Heart right ventricle (tissue), 16 donors: ENCODE data around the gene RYR1. TPM values are rescaled to one million over a fixed set of nuclear protein-coding genes. Genes with fewer than 3 reads are reported as not detected.

ENCODE experiments used
- ATAC-seq, 8 donors: fragments of 200-7000 bp; cut with Tn5 transposase; one replicate each; pipeline ENCODE4 v1.9.1; 2020; ENCODE audit warnings: mild to moderate bottlenecking in 8 of 8, moderate library complexity in 8 of 8, moderate number of reproducible peaks in 1 of 8
- DNase-seq, 2 donors: peaks; one replicate each; pipeline ENCODE4 v3.0.0-alpha.2; 2020
- H3K27ac ChIP-seq, 10 donors: fragments of 200-600 bp; sonication (generic) in 2 of 10; one replicate each; pipeline versions ENCODE4 v1.5.0 to v1.8.0; 2020 to 2022; ENCODE audit warnings: mild to moderate bottlenecking in 3 of 10
- H3K27me3 ChIP-seq, 7 donors: fragments of 200-600 bp; one replicate each; pipeline ENCODE4 v1.8.0; 2021 to 2022; ENCODE audit warnings: mild to moderate bottlenecking in 2 of 7
- H3K36me3 ChIP-seq, 9 donors: fragments of 200-600 bp; sonication (generic) in 1 of 9; one replicate each; pipeline versions ENCODE4 v1.5.0 to v1.8.0; 2020 to 2022; ENCODE audit warnings: mild to moderate bottlenecking in 2 of 9
- H3K4me1 ChIP-seq, 9 donors: fragments of 200-600 bp; sonication (generic) in 1 of 9; one replicate each; pipeline versions ENCODE4 v1.5.0 to v1.8.0; 2020 to 2022; ENCODE audit warnings: mild to moderate bottlenecking in 4 of 9
- H3K4me3 ChIP-seq, 10 donors: fragments of 200-600 bp; sonication (generic) in 2 of 10; one replicate each; pipeline versions ENCODE4 v1.5.0 to v1.8.0; 2020 to 2022; ENCODE audit warnings: mild to moderate bottlenecking in 7 of 10, moderate library complexity in 2 of 10
- H3K9me3 ChIP-seq, 11 donors: fragments of 200-600 bp in 10 of 11; sonication (generic) in 2 of 11; one replicate each; pipeline versions ENCODE4 v1.5.0 to v1.8.0; 2013 to 2022; ENCODE audit warnings: mild to moderate bottlenecking in 2 of 11, control low read depth in 1 of 11, moderate library complexity in 1 of 11
- WGBS, 2 donors: extraction: QIAGEN DNeasy Blood & Tissue Kit; methylation state at CpG; one replicate each; pipeline ENCODE4 v1.1.7; 2013; ENCODE audit warnings: inconsistent platforms in 1 of 2; 5-methylcytosine and 5-hydroxymethylcytosine counted together
- intact Hi-C, 10 donors: fragments of 100-400 bp; cut with DNase I; formaldehyde crosslinking; loops; one replicate each; pipeline versions ENCODE4 v1.11.1 to v1.14.2; 2022
- polyA plus RNA-seq, 2 donors: library from polyadenylated mRNA; stranded (reverse); fragments of 200-250 nt; gene quantifications; one replicate each; pipeline ENCODE4 v1.2.3, GENCODE V29; 2013
- total RNA-seq, 10 donors: library from RNA; stranded (reverse); fragmentation: NEBNext Ultra II Directional in 3 of 10; extraction: Animal tissue kit (Norgen Biotek cat#: 25700) in 3 of 10; gene quantifications; one replicate each; pipeline versions ENCODE4 v1.2.1 to v1.2.4, GENCODE V29; 2021 to 2023
- TF ChIP-seq, protein P1 (sequence below), 9 donors: fragments of 200-600 bp; sonication (generic) in 2 of 9; IDR thresholded peaks; one replicate each; pipeline versions ENCODE4 v1.5.0 to v1.8.0; 2021 to 2022; ENCODE audit warnings: antibody characterized with exemption in 9 of 9, mild to moderate bottlenecking in 5 of 9, moderate library complexity in 1 of 9
- donor health status: Arrhythmogenic right ventricular cardiomyopathy.
- donor health status: ischemic (EF 13 %, LVEDD 7.1; RV severe dilation, severe dysfunction).
- donor health status: healthy with polysubstance abuse.
- donor health status: DM: no; HTN: yes; CAD: no.
- donor health status: DM: no; HTN: no; CAD: no.
- donor health status: ischemic (EF 25% LVEDD 6.9; RV normal size, moderate dysfunction).
- donor health status: ischemic (EF 25% LVEDD 5.7; RV mildly dilated, moderate dysfunction).
- donor health status: healthy.
- donor health status: DM: yes; HTN: yes; CAD: no.
- donor health status: Ischemic cardiomyopathy.
- donor health status: ischemic (EF 35%, LVEDD 5.7; RV mildly dilated, moderate dysfunction).
- donor health status: nonischemic (EF 11% LVEDD 7.7; RV severe dilation, severe dysfunction).
- donor health status: DM: yes; HTN: yes; CAD: no.
- donor health status: PGD.
- donor health status: ischemic (EF 29% LVEDD 5.4; RV normal size, mild dysfunction).
- donor health status: nonischemic (EF 23%, LVEDD 6.1; RV moderate dilation, normal function).

RYR1 gene
- total and polyA plus RNA-seq, 12 donors: 0.20 to 1.7 (median 0.74) TPM

DNA sequence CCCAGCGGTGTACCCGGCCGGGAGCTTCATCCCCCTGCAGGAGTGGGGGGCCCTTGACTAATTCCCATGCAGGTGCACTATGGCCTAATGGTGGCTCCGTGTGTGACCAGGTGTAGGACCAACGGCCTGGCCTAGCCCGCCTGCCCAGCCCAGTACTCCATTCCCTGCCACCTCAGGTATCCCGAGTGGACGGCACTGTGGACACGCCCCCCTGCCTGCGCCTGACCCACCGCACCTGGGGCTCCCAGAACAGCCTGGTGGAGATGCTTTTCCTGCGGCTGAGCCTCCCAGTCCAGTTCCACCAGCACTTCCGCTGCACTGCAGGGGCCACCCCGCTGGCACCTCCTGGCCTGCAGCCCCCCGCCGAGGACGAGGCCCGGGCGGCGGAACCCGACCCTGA, 39.7 kb downstream of the RYR1 start:
- Histone ChIP-seq H3K36me3 (no peaks in the 10 kb centered on the region), H3K4me3 (no peak overlapping the region), H3K27ac (no peak overlapping the region), H3K4me1 (no peaks in the 10 kb centered on the region), H3K9me3 (no peaks in the 10 kb centered on the region), H3K27me3 (peaks cover 0 to 46% (median 11%) of the 10 kb centered on the region in 7 donors)
- intact Hi-C loops: no loop called here
- TF ChIP-seq, protein P1, sequence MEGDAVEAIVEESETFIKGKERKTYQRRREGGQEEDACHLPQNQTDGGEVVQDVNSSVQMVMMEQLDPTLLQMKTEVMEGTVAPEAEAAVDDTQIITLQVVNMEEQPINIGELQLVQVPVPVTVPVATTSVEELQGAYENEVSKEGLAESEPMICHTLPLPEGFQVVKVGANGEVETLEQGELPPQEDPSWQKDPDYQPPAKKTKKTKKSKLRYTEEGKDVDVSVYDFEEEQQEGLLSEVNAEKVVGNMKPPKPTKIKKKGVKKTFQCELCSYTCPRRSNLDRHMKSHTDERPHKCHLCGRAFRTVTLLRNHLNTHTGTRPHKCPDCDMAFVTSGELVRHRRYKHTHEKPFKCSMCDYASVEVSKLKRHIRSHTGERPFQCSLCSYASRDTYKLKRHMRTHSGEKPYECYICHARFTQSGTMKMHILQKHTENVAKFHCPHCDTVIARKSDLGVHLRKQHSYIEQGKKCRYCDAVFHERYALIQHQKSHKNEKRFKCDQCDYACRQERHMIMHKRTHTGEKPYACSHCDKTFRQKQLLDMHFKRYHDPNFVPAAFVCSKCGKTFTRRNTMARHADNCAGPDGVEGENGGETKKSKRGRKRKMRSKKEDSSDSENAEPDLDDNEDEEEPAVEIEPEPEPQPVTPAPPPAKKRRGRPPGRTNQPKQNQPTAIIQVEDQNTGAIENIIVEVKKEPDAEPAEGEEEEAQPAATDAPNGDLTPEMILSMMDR (IDR thresholded peaks at IDR 0.05): no peak
- 88 to 91% methylated on average over 21 of the region's 21 CpGs for WGBS, 2 donors
- DNase-seq (no peak), ATAC-seq (peak in 1 of 8 donors; percentile 13)

DNA sequence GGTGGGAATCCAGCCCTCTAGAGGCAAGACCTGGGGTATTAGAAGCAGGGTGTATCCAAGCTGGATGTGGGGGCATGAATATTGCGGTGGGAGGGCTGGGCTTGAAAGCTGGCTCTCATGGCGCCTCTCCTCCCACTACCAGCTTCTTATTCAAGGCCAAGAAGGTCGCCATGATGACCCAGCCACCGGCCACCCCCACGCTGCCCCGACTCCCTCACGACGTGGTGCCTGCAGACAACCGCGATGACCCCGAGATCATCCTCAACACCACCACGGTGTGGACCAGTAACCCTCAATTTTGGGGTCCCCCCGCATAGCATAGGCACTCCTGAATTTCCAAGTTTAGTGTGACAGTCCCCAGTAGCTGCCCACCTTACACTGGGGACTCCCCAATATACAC, 41.7 kb downstream of the RYR1 start:
- DNase-seq: no peak
- intact Hi-C loops: no loop called here
- Histone ChIP-seq H3K27ac (no peak overlapping the region), H3K9me3 (no peaks in the 10 kb centered on the region), H3K36me3 (no peaks in the 10 kb centered on the region), H3K27me3 (peaks cover 0 to 39% (median 8%) of the 10 kb centered on the region in 7 donors), H3K4me3 (no peak overlapping the region), H3K4me1 (no peaks in the 10 kb centered on the region)
- TF ChIP-seq, protein P1 (IDR thresholded peaks at IDR 0.05): no peak
- no peak for ATAC-seq
- 85 to 89% methylated on average over 13 of the region's 13 CpGs for WGBS, 2 donors

DNA sequence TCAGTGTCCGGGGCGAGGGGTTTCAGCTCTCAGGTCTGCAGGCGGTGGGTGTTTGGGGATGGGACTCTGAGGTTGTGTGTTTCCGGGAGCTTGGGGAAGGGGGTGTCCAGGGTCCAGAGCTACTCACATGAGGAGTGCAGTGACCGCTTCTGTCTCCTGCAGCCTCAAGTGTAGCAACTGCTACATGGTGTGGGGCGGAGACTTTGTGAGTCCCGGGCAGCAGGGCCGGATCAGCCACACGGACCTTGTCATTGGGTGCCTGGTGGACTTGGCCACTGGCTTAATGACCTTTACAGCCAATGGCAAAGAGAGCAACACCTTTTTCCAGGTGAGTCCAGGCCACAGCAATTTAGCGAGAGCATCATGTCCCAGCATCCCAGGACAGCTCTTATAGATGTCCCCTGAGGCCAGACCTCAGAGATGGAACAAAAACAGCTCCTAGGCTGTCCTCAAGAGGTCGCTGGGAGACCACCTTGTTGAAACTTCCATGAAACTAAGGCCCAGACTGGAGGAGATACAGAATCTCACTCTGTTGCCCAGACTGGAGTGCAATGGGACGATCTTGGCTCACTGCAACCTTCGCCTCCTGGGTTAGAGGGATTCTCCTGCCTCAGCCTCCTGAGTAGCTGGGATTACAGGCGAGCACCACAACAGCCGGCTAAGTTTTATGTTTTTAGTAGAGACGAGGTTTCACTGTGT, 44.9 kb downstream of the RYR1 start:
- Histone ChIP-seq H3K4me3 (no peak overlapping the region), H3K9me3 (no peaks in the 10 kb centered on the region), H3K27ac (no peak overlapping the region), H3K27me3 (peaks cover 0 to 34% (median 3%) of the 10 kb centered on the region in 7 donors), H3K36me3 (no peaks in the 10 kb centered on the region), H3K4me1 (no peaks in the 10 kb centered on the region)
- 74 to 75% methylated on average over 16 of the region's 16 CpGs for WGBS, 2 donors
- DNase-seq (no peak), ATAC-seq (no peak)
- intact Hi-C loops: no loop called here
- TF ChIP-seq, protein P1 (IDR thresholded peaks at IDR 0.05): no peak

DNA sequence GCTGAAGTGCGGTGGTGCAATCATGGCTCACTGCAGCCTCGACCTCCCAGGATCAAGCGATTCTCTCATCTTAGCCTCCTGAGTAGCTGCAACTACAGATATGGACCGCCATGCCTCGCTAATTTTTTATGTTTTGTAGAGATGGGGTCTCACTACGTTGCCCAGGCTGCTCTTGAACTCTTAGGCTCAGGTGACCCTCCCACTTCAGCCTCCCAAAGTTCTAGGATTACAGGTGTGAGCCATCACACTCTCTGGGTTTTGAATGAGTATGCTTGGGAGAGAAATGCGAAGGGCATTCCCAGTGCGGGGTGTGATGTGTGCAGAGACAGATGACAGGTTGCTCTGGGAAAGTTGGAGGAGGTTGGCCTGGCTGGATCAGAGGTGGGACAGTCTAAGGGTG, 49.0 kb downstream of the RYR1 start:
- no peak overlapping the region for H3K27ac ChIP-seq
- TF ChIP-seq, protein P1 (IDR thresholded peaks at IDR 0.05): no peak
- H3K36me3 ChIP-seq: no peaks in the 10 kb centered on the region
- peaks cover 0 to 8% (median 0%) of the 10 kb centered on the region in 11 donors for H3K9me3 ChIP-seq
- ATAC-seq (no peak), DNase-seq (no peak)
- peaks cover 0 to 17% (median 2%) of the 10 kb centered on the region in 7 donors for H3K27me3 ChIP-seq
- intact Hi-C loops: no loop called here
- H3K4me3 ChIP-seq: no peak overlapping the region
- WGBS, 2 donors: 77 to 86% methylated on average over 8 of the region's 8 CpGs
- no peaks in the 10 kb centered on the region for H3K4me1 ChIP-seq
